ENCODE measurements around the gene PTGFRN. TPM values are rescaled to one million over a fixed set of nuclear protein-coding genes. Genes with fewer than 3 reads are reported as not detected.
A peak's percentile ranks its signal among the peaks of the same experiment; 100 is the strongest.

PTGFRN gene
- total RNA-seq, 2 donors from 2014 or later: 0.94 to 1.3 TPM

DNA sequence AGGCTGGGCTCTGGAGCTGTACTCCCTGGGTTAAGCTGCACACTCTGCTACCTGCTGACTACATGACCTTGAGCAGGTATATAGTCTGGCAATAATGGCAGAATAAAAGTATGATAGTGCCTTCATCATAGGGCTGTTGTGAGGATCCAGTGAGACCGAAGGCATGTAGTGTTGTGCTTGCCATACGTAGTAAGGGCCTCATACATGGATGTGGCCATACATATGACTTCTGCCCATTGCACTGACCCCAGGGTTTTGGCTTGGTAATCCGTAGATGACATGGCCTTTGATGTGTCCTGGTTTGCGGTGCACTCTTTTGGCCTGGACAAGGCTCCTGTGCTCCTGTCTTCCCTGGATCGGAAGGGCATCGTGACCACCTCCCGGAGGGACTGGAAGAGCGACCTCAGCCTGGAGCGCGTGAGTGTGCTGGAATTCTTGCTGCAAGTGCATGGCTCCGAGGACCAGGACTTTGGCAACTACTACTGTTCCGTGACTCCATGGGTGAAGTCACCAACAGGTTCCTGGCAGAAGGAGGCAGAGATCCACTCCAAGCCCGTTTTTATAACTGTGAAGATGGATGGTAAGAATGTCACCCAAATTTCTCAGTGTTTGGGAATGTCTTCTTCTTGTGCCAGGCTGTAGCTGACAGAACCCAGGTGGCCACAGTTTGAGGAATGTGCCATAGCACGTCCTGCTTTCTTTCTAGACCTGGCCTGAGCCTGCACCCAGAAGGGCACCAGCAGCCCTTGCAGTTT lies 74.9 kb downstream of the PTGFRN start:
- H3K4me3 Mint-ChIP-seq: no peak overlapping the region
- DNase-seq: no peak

DNA sequence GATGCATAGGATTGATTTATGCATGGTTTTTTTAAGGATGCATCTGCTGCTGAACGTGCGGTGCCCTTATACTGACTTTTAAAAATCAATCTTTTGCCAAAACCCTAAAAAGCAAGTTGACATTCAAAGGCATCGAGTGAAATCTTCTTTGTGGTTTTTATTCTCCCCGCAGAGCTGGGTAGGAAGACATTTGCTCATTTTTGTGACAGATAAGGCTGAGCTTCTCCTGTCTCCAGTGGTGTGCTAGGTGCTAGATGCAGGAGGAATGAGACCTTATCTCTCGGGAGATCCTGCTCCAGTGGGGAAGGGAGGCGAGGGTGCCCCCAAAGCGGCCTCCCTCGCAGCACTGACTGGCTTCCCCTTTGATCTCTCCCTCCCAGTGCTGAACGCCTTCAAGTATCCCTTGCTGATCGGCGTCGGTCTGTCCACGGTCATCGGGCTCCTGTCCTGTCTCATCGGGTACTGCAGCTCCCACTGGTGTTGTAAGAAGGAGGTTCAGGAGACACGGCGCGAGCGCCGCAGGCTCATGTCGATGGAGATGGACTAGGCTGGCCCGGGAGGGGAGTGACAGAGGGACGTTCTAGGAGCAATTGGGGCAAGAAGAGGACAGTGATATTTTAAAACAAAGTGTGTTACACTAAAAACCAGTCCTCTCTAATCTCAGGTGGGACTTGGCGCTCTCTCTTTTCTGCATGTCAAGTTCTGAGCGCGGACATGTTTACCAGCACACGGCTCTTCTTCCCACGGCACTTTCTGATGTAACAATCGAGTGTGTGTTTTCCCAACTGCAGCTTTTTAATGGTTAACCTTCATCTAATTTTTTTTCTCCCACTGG lies 76.9 kb downstream of the PTGFRN start:
- H3K4me3 Mint-ChIP-seq: peak overlapping the region; percentile 98
- H3K27me3 Mint-ChIP-seq: no peaks in the 10 kb centered on the region
- DNase-seq: peak in 2 of 3 donors; percentile 15 to 19
- no peaks in the 10 kb centered on the region for H3K9me3 ChIP-seq (ENCODE audit: control insufficient read depth, low read length, poor library complexity, severe bottlenecking)
- peak overlapping the region; percentile 95 for H3K27ac Mint-ChIP-seq
- peaks cover 38% of the 10 kb centered on the region for H3K4me1 Mint-ChIP-seq
- H3K36me3 Mint-ChIP-seq (ENCODE audit: low read depth): no peaks in the 10 kb centered on the region
- ATAC-seq: peak; percentile 69

More for the DNA sequence above, 74.9 kb downstream of the PTGFRN start:
- no peak for ATAC-seq
- H3K9me3 ChIP-seq (ENCODE audit: control insufficient read depth, low read length, poor library complexity, severe bottlenecking): no peaks in the 10 kb centered on the region
- no peak overlapping the region for H3K27ac Mint-ChIP-seq
- H3K36me3 Mint-ChIP-seq (ENCODE audit: low read depth): no peaks in the 10 kb centered on the region
- no peaks in the 10 kb centered on the region for H3K27me3 Mint-ChIP-seq
- H3K4me1 Mint-ChIP-seq: peaks cover 29% of the 10 kb centered on the region

DNA sequence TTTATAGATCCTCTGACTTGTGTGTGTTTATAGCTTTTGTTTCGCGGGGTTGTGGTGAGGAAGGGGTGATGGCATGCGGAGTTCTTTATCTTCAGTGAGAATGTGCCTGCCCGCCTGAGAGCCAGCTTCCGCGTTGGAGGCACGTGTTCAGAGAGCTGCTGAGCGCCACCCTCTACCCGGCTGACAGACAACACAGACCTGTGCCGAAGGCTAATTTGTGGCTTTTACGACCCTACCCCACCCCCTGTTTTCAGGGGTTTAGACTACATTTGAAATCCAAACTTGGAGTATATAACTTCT lies 77.5 kb downstream of the PTGFRN start:
- peak; percentile 91 for ATAC-seq
- peaks cover 41% of the 10 kb centered on the region for H3K4me1 Mint-ChIP-seq
- DNase-seq: peak; percentile 31 to 57 (median 40)
- H3K27me3 Mint-ChIP-seq: no peaks in the 10 kb centered on the region
- H3K27ac Mint-ChIP-seq: peak overlapping the region; percentile 95
- no peaks in the 10 kb centered on the region for H3K36me3 Mint-ChIP-seq (ENCODE audit: low read depth)
- no peaks in the 10 kb centered on the region for H3K9me3 ChIP-seq (ENCODE audit: control insufficient read depth, low read length, poor library complexity, severe bottlenecking)
- peak overlapping the region; percentile 98 for H3K4me3 Mint-ChIP-seq

DNA sequence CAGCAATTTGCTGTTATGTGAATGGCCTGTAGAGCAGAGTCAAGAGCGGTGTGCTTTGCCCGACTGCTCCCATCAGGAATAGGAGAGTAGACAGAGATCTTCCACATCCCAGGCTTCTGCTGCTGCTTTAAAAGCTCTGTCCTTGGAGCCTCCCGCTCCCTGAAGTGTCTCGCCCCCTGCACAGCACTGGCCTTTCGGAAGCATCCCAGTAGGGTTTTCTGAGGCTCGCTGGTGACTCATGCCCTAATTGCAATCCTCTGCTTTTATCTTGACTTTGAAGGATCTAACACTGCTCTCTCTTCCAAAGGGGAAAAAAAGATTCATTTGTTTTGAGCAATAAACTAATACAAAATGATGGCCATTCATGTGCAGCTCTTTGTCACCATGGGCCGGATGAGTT lies 78.5 kb downstream of the PTGFRN start:
- H3K9me3 ChIP-seq (ENCODE audit: control insufficient read depth, low read length, poor library complexity, severe bottlenecking): no peaks in the 10 kb centered on the region
- Mint-ChIP-seq H3K4me3 (no peak overlapping the region), H3K4me1 (peaks cover 37% of the 10 kb centered on the region), H3K36me3 (ENCODE audit: low read depth) (peaks cover 2% of the 10 kb centered on the region), H3K27ac (no peak overlapping the region), H3K27me3 (no peaks in the 10 kb centered on the region)
- no peak for ATAC-seq
- DNase-seq: no peak

DNA sequence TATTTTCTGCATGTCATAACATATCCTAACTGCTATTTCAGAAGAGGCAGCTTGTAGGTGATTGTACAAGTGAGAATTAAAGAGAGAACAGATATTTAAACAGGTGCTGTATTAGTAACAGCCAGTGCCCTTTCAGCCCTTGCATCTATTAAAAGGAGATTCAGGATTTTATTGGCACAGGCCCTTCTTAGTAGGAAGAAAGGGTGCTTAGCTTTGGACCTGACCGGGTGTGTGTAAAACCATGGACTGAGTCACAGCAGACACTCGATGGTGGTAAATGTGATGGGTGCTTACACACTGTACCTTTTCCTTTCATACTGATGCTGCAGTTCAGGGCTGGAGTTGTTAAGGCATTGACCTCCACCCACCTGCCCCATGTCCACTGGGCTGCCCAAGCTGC lies 79.2 kb downstream of the PTGFRN start:
- Mint-ChIP-seq H3K4me3 (peak overlapping the region; percentile 12), H3K36me3 (ENCODE audit: low read depth) (peaks cover 2% of the 10 kb centered on the region), H3K27me3 (no peaks in the 10 kb centered on the region), H3K4me1 (peaks cover 37% of the 10 kb centered on the region), H3K27ac (no peak overlapping the region)
- ATAC-seq (no peak), DNase-seq (no peak)
- H3K9me3 ChIP-seq (ENCODE audit: control insufficient read depth, low read length, poor library complexity, severe bottlenecking): no peaks in the 10 kb centered on the region

DNA sequence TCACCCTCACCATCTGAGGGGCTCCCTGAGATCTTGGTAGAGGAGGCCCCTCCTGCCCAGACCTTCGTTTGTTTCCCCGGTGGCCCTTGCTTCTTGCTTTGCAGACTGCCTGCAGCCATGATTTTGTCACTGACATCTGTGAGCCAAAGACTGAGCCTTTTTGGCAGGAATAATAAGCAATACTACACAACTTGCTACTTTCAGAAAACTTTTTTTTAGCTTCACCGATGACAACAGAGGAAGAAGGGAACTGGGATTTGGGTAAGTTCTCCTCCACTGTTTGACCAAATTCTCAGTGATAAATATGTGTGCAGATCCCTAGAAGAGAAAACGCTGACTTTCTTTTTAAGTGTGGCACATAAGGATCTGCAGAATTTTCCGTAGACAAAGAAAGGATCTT lies 80.1 kb downstream of the PTGFRN start:
- Mint-ChIP-seq H3K4me1 (peaks cover 34% of the 10 kb centered on the region), H3K4me3 (no peak overlapping the region), H3K27me3 (no peaks in the 10 kb centered on the region), H3K36me3 (ENCODE audit: low read depth) (peaks cover 2% of the 10 kb centered on the region), H3K27ac (no peak overlapping the region)
- no peak for DNase-seq
- ATAC-seq: no peak
- no peaks in the 10 kb centered on the region for H3K9me3 ChIP-seq (ENCODE audit: control insufficient read depth, low read length, poor library complexity, severe bottlenecking)

DNA sequence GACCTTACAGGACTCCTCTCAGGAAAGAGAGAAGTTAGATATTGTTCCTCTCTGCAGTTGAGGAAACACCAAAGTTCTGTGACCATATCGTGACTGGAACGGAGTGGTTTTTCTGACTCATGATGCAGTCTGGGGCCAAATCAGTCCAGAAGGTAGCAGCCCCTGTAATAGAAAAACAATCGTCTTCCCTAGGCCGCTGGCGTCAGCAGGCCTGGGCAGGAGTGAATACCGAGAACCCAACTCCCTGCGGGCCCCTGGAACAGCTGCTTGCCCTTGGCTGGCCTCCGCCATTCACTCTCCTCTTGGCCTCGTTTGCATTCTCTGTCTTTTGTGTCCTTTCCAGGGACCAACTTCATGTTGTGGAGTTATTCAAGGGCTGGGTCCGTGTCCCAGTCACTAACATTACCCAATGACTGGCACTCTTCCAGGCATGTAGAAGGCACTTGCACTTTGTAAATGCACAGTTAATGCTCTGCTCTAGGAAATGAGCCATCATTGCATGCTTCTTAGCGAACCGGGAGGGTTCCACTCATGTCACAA lies 81.0 kb downstream of the PTGFRN start:
- Mint-ChIP-seq H3K4me1 (peaks cover 34% of the 10 kb centered on the region), H3K4me3 (no peak overlapping the region), H3K36me3 (ENCODE audit: low read depth) (peaks cover 2% of the 10 kb centered on the region), H3K27me3 (no peaks in the 10 kb centered on the region), H3K27ac (peak overlapping the region; percentile 87)
- H3K9me3 ChIP-seq (ENCODE audit: control insufficient read depth, low read length, poor library complexity, severe bottlenecking): no peaks in the 10 kb centered on the region
- no peak for DNase-seq
- ATAC-seq: no peak

DNA sequence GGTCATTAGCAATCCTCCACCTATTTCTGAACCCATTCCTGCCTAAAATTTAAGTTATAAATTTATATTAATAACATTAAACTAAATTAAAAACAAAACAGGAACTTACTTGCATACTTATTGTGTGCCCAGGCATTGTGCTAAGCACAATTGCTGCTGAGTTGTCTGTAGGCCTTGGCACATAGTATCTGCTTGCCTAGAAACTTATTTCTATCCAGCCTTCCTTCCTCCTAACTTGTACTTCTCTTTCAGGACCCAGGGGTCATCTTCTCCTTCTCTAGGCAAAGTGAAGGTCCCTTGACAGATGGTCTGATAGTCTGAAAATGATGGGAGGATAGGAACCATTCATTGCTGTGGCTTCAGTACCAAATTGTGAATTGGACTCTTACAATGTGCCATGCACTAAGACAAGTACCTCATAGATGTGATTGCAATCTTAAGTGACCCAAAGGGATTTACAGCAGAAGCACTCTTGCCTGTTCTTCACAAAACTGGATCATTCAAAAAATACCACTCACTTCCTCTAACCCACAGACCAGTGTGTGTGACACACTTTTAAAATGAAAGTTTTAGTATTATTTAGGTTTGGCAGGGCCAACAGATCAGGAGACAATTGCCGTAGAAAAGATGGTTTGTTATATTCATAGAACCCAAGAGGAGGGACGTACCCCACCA lies 81.6 kb downstream of the PTGFRN start:
- Mint-ChIP-seq H3K27me3 (no peaks in the 10 kb centered on the region), H3K27ac (peak overlapping the region; percentile 87), H3K36me3 (ENCODE audit: low read depth) (peaks cover 2% of the 10 kb centered on the region), H3K4me1 (peaks cover 29% of the 10 kb centered on the region), H3K4me3 (peak overlapping the region; percentile 62)
- H3K9me3 ChIP-seq (ENCODE audit: control insufficient read depth, low read length, poor library complexity, severe bottlenecking): no peaks in the 10 kb centered on the region
- ATAC-seq (peak; percentile 16), DNase-seq (no peak)

DNA sequence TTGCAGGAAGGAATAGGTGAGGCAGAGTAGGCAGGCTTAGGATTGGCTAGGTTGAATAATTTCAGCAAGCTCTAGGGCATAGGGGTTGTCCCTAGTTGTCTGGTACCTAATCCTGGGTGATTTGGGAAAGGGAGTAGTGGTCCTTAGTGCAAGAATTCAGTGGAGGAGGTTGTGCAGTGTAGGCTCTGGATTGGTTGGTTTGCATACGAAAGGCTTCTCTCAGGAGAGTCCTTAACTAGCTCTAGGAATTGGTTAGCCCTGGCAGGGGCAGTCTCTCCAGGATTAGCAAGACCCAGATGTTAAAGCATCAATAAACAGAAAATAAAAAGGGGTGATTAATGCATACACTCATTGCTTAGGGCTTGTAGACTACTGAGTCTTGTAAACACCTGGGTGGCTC lies 82.2 kb downstream of the PTGFRN start:
- no peaks in the 10 kb centered on the region for H3K9me3 ChIP-seq (ENCODE audit: control insufficient read depth, low read length, poor library complexity, severe bottlenecking)
- peaks cover 23% of the 10 kb centered on the region for H3K4me1 Mint-ChIP-seq
- DNase-seq: no peak
- peak; percentile 36 for ATAC-seq
- peak overlapping the region; percentile 87 for H3K27ac Mint-ChIP-seq
- no peaks in the 10 kb centered on the region for H3K27me3 Mint-ChIP-seq
- peak overlapping the region; percentile 62 for H3K4me3 Mint-ChIP-seq
- peaks cover 2% of the 10 kb centered on the region for H3K36me3 Mint-ChIP-seq (ENCODE audit: low read depth)

DNA sequence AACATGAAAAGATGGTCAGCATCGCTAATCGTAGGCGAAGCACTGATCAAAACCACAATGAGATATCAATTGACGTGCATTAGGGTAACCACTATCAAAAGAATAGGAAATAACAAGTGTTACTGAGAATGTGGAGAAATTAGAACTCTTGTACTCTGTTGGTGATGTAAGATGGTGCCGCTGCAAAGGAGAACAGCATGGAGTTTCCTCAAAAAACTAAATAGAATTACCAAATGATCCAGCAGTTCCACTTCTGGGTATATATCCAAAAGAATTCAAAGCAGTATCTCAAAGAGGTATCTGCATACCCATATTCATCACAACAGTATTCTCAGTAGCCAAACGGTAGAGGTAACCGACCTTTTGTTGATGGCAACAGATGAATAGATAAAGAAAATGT lies 83.6 kb downstream of the PTGFRN start:
- H3K4me1 Mint-ChIP-seq: peaks cover 15% of the 10 kb centered on the region
- no peak for ATAC-seq
- no peak overlapping the region for H3K27ac Mint-ChIP-seq
- no peak for DNase-seq
- no peaks in the 10 kb centered on the region for H3K27me3 Mint-ChIP-seq
- no peak overlapping the region for H3K4me3 Mint-ChIP-seq
- peaks cover 4% of the 10 kb centered on the region for H3K36me3 Mint-ChIP-seq (ENCODE audit: low read depth)
- no peaks in the 10 kb centered on the region for H3K9me3 ChIP-seq (ENCODE audit: control insufficient read depth, low read length, poor library complexity, severe bottlenecking)

DNA sequence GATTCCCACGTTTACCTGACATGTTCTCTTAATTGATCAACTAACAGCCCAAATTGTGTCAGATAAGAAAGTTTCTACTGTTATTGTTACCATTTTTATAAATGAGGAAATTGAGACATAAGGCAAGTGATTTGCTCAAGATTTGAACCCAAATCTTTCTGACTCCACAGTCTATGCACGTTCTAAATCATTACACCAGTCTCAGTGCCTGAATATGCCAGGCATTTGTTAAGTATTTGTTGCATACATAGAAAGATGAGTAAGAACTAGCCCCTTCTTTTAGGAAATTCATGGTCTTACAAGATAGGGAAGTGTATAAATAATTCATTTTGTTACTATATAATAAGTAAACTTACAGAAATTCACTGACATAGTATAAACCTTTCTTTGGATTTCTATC lies 84.7 kb downstream of the PTGFRN start:
- Mint-ChIP-seq H3K4me3 (no peak overlapping the region), H3K4me1 (peaks cover 13% of the 10 kb centered on the region), H3K27ac (no peak overlapping the region), H3K27me3 (no peaks in the 10 kb centered on the region), H3K36me3 (ENCODE audit: low read depth) (peaks cover 6% of the 10 kb centered on the region)
- no peak for ATAC-seq
- no peaks in the 10 kb centered on the region for H3K9me3 ChIP-seq (ENCODE audit: control insufficient read depth, low read length, poor library complexity, severe bottlenecking)
- DNase-seq: no peak

DNA sequence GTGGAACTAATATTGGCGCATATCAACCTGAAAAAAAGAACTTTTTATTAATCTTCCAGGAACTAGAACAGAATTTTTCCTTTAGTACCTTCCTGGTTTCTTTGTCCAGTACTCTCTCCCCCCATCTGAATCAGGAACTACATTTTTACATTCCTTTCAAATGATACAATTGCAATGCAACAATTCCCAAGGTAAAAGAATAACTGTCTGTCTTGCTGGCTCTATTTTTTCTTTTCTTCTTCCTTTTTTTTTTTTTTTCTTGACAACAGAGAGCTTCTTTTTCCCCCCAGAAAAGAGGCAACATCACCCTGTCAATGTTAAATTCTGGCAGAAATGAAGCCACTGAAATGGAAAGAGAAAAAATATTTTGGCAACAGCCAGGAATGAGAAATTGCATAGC lies 87.3 kb downstream of the PTGFRN start:
- ATAC-seq (no peak), DNase-seq (no peak)
- Mint-ChIP-seq H3K36me3 (ENCODE audit: low read depth) (peaks cover 8% of the 10 kb centered on the region), H3K4me1 (peaks cover 9% of the 10 kb centered on the region), H3K4me3 (no peak overlapping the region), H3K27ac (no peak overlapping the region), H3K27me3 (no peaks in the 10 kb centered on the region)
- H3K9me3 ChIP-seq (ENCODE audit: control insufficient read depth, low read length, poor library complexity, severe bottlenecking): no peaks in the 10 kb centered on the region

DNA sequence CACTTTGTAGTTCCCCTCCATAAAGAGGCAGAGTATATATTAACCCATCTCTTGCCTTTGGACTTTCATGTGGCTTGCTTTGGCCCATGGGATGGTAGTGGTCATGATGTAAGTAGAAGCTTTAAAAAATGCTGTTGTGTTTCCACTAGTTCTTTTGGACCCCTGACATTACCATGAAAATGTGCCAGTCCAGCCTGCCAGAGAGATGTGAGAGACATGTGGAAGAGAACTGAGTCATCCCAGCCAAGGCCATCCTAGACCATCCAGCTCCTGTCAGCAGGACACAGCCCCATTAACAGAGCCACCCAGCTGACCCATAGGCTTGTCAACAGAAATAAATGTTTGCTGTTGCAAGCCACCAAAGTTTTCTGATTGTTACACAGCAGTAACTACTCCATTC lies 87.9 kb downstream of the PTGFRN start:
- Mint-ChIP-seq H3K4me3 (no peak overlapping the region), H3K27me3 (no peaks in the 10 kb centered on the region), H3K4me1 (peaks cover 13% of the 10 kb centered on the region), H3K27ac (no peak overlapping the region), H3K36me3 (ENCODE audit: low read depth) (peaks cover 8% of the 10 kb centered on the region)
- no peak for DNase-seq
- ATAC-seq: no peak
- no peaks in the 10 kb centered on the region for H3K9me3 ChIP-seq (ENCODE audit: control insufficient read depth, low read length, poor library complexity, severe bottlenecking)

Measured in T-helper 17 cell (primary cell).